ENCODE data around the gene NEK10. TPM values are rescaled to one million over a fixed set of nuclear protein-coding genes. Genes with fewer than 3 reads are reported as not detected.

The NEK10 gene
- total RNA-seq, 2 experiments from 2014 or later = 0.19 to 0.57 TPM

GRCh38 chr3:27147215-27147614, 222.0 kb downstream of the NEK10 start:
- ChIA-PET CTCF (interaction anchor here (1.4 kb wide), 1 partner anchor 32 kb away, joined by 3 read pairs; no protein-coding TSS in a partner anchor), POLR2A (no interaction called here)
- Mint-ChIP-seq H3K27me3 (peaks cover 4% of the 10 kb centered on the region), H3K36me3 (ENCODE audit: low read depth) (no peaks in the 10 kb centered on the region), H3K27ac (no peak overlapping the region), H3K4me3 (no peak overlapping the region), H3K4me1 (no peaks in the 10 kb centered on the region), H3K9me3 (ENCODE audit: low read depth) (no peaks in the 10 kb centered on the region)
- DNase-seq (no peak), ATAC-seq (no peak)
- intact Hi-C loops (cut with DNase I, micrococcal nuclease) = no loop called here

- ChIA-PET POLR2A (no interaction called here), CTCF (interaction anchor here (1.4 to 1.5 kb wide), 2 partner anchors 12 to 32 kb away, joined by 3 to 7 read pairs; no protein-coding TSS in a partner anchor)
- Mint-ChIP-seq H3K27ac (no peak overlapping the region), H3K9me3 (ENCODE audit: low read depth) (peaks cover 2% of the 10 kb centered on the region), H3K27me3 (peaks cover 4% of the 10 kb centered on the region), H3K4me1 (no peaks in the 10 kb centered on the region), H3K4me3 (no peak overlapping the region), H3K36me3 (ENCODE audit: low read depth) (no peaks in the 10 kb centered on the region)
- no peak for DNase-seq
- intact Hi-C loops (cut with DNase I, micrococcal nuclease) = no loop called here
- ATAC-seq = no peak
Measured at GRCh38 chr3:27146786-27147185, 222.4 kb downstream of the NEK10 start.

GRCh38 chr3:27145719-27146118, 223.5 kb downstream of the NEK10 start:
- DNase-seq (no peak), ATAC-seq (no peak)
- intact Hi-C loops (cut with DNase I, micrococcal nuclease) = no loop called here
- Mint-ChIP-seq H3K36me3 (ENCODE audit: low read depth) (no peaks in the 10 kb centered on the region), H3K4me1 (no peaks in the 10 kb centered on the region), H3K27ac (no peak overlapping the region), H3K27me3 (no peaks in the 10 kb centered on the region), H3K4me3 (no peak overlapping the region), H3K9me3 (ENCODE audit: low read depth) (peaks cover 7% of the 10 kb centered on the region)
- ChIA-PET POLR2A (interaction anchor here (0.6 kb wide), 1 partner anchor 16 kb away, joined by 4 read pairs; no protein-coding TSS in a partner anchor), CTCF (interaction anchor here (0.8 to 1.5 kb wide), 3 partner anchors 11 to 42 kb away, joined by 3 to 7 read pairs (median 3); no protein-coding TSS in a partner anchor)

GRCh38 chr3:27141668-27142067, 227.5 kb downstream of the NEK10 start:
- H3K4me1 Mint-ChIP-seq = no peaks in the 10 kb centered on the region
- H3K4me3 Mint-ChIP-seq = no peak overlapping the region
- no peak for ATAC-seq
- ChIA-PET POLR2A (no interaction called here), CTCF (no interaction called here)
- peak; percentile 7 for DNase-seq
- peaks cover 2% of the 10 kb centered on the region for H3K27me3 Mint-ChIP-seq
- intact Hi-C loops (cut with DNase I, micrococcal nuclease) = no loop called here
- H3K27ac Mint-ChIP-seq = no peak overlapping the region
- H3K36me3 Mint-ChIP-seq (ENCODE audit: low read depth) = no peaks in the 10 kb centered on the region
- H3K9me3 Mint-ChIP-seq (ENCODE audit: low read depth) = peaks cover 7% of the 10 kb centered on the region

GRCh38 chr3:27138562-27138961, 230.6 kb downstream of the NEK10 start:
- Mint-ChIP-seq H3K27ac (no peak overlapping the region), H3K36me3 (ENCODE audit: low read depth) (no peaks in the 10 kb centered on the region), H3K9me3 (ENCODE audit: low read depth) (peaks cover 7% of the 10 kb centered on the region), H3K27me3 (peaks cover 2% of the 10 kb centered on the region), H3K4me1 (no peaks in the 10 kb centered on the region), H3K4me3 (no peak overlapping the region)
- ATAC-seq = no peak
- ChIA-PET CTCF (no interaction called here), POLR2A (no interaction called here)
- DNase-seq = no peak
- intact Hi-C loops (cut with DNase I, micrococcal nuclease) = loop anchor here (10.0 kb wide), 2 partner anchors 326 to 1186 kb away; no protein-coding TSS in a partner anchor

- ChIA-PET CTCF (no interaction called here), POLR2A (no interaction called here)
- intact Hi-C loops (cut with DNase I, micrococcal nuclease) = loop anchor here (10.0 kb wide), 2 partner anchors 327 to 1187 kb away; no protein-coding TSS in a partner anchor
- no peak overlapping the region for H3K4me3 Mint-ChIP-seq
- DNase-seq (no peak), ATAC-seq (no peak)
- no peaks in the 10 kb centered on the region for H3K4me1 Mint-ChIP-seq
- peaks cover 2% of the 10 kb centered on the region for H3K27me3 Mint-ChIP-seq
- peaks cover 7% of the 10 kb centered on the region for H3K9me3 Mint-ChIP-seq (ENCODE audit: low read depth)
- H3K36me3 Mint-ChIP-seq (ENCODE audit: low read depth) = no peaks in the 10 kb centered on the region
- H3K27ac Mint-ChIP-seq = no peak overlapping the region
Measured at GRCh38 chr3:27138005-27138404, 231.2 kb downstream of the NEK10 start.

GRCh38 chr3:27134171-27134796, 234.9 kb downstream of the NEK10 start:
- Mint-ChIP-seq H3K9me3 (ENCODE audit: low read depth) (no peaks in the 10 kb centered on the region), H3K4me1 (no peaks in the 10 kb centered on the region), H3K4me3 (no peak overlapping the region), H3K27me3 (peaks cover 2% of the 10 kb centered on the region), H3K36me3 (ENCODE audit: low read depth) (no peaks in the 10 kb centered on the region), H3K27ac (no peak overlapping the region)
- intact Hi-C loops (cut with DNase I, micrococcal nuclease) = loop anchor here (1.0 to 10.0 kb wide), 8 partner anchors 119 to 1191 kb away; no protein-coding TSS in a partner anchor
- ATAC-seq (peak; percentile 60), DNase-seq (peak; percentile 75)
- ChIA-PET CTCF (interaction anchor here (0.7 to 3.3 kb wide), 22 partner anchors 9 to 1361 kb away, joined by 3 to 23 read pairs (median 4); no protein-coding TSS in a partner anchor), POLR2A (no interaction called here)

GRCh38 chr3:27133060-27133459, 236.1 kb downstream of the NEK10 start:
- no peaks in the 10 kb centered on the region for H3K36me3 Mint-ChIP-seq (ENCODE audit: low read depth)
- H3K27me3 Mint-ChIP-seq = no peaks in the 10 kb centered on the region
- H3K4me3 Mint-ChIP-seq = no peak overlapping the region
- POLR2A ChIA-PET = no interaction called here
- CTCF ChIA-PET = interaction anchor here (0.7 to 3.3 kb wide), 2 partner anchors 40 to 121 kb away, joined by 3 to 23 read pairs; no protein-coding TSS in a partner anchor
- no peaks in the 10 kb centered on the region for H3K4me1 Mint-ChIP-seq
- H3K27ac Mint-ChIP-seq = no peak overlapping the region
- H3K9me3 Mint-ChIP-seq (ENCODE audit: low read depth) = no peaks in the 10 kb centered on the region
- DNase-seq = no peak
- ATAC-seq = no peak
- intact Hi-C loops (cut with DNase I, micrococcal nuclease) = loop anchor here (5.0 to 10.0 kb wide), 3 partner anchors 332 to 1192 kb away; no protein-coding TSS in a partner anchor

- Mint-ChIP-seq H3K9me3 (ENCODE audit: low read depth) (no peaks in the 10 kb centered on the region), H3K27me3 (no peaks in the 10 kb centered on the region), H3K4me3 (no peak overlapping the region), H3K4me1 (no peaks in the 10 kb centered on the region), H3K27ac (no peak overlapping the region), H3K36me3 (ENCODE audit: low read depth) (no peaks in the 10 kb centered on the region)
- ChIA-PET POLR2A (no interaction called here), CTCF (interaction anchor here (0.7 to 1.5 kb wide), 4 partner anchors 10 to 123 kb away, joined by 3 to 6 read pairs (median 3); no protein-coding TSS in a partner anchor)
- ATAC-seq (no peak), DNase-seq (no peak)
- intact Hi-C loops (cut with DNase I, micrococcal nuclease) = loop anchor here (5.0 to 10.0 kb wide), 3 partner anchors 334 to 1194 kb away; no protein-coding TSS in a partner anchor
Measured at GRCh38 chr3:27130796-27131195, 238.4 kb downstream of the NEK10 start.

GRCh38 chr3:27127879-27128278, 241.3 kb downstream of the NEK10 start:
- H3K36me3 Mint-ChIP-seq (ENCODE audit: low read depth) = no peaks in the 10 kb centered on the region
- no peak overlapping the region for H3K27ac Mint-ChIP-seq
- ATAC-seq (no peak), DNase-seq (no peak)
- no peaks in the 10 kb centered on the region for H3K4me1 Mint-ChIP-seq
- intact Hi-C loops (cut with DNase I, micrococcal nuclease) = no loop called here
- H3K27me3 Mint-ChIP-seq = peaks cover 3% of the 10 kb centered on the region
- H3K4me3 Mint-ChIP-seq = no peak overlapping the region
- ChIA-PET CTCF (interaction anchor here (1.1 kb wide), 1 partner anchor 554 kb away, joined by 3 read pairs; no protein-coding TSS in a partner anchor), POLR2A (no interaction called here)
- H3K9me3 Mint-ChIP-seq (ENCODE audit: low read depth) = no peaks in the 10 kb centered on the region

- H3K36me3 Mint-ChIP-seq (ENCODE audit: low read depth) = no peaks in the 10 kb centered on the region
- H3K4me3 Mint-ChIP-seq = no peak overlapping the region
- no peak for ATAC-seq
- H3K4me1 Mint-ChIP-seq = no peaks in the 10 kb centered on the region
- ChIA-PET POLR2A (no interaction called here), CTCF (no interaction called here)
- no peak overlapping the region for H3K27ac Mint-ChIP-seq
- intact Hi-C loops (cut with DNase I, micrococcal nuclease) = no loop called here
- peaks cover 3% of the 10 kb centered on the region for H3K27me3 Mint-ChIP-seq
- H3K9me3 Mint-ChIP-seq (ENCODE audit: low read depth) = no peaks in the 10 kb centered on the region
- no peak for DNase-seq
Measured at GRCh38 chr3:27127195-27127594, 242.0 kb downstream of the NEK10 start.
